K562 (cell line): Measurements from ENCODE around the gene TMEM88. TPM values are rescaled to one million over a fixed set of nuclear protein-coding genes. Genes with fewer than 3 reads are reported as not detected.
A peak's percentile ranks its signal among the peaks of the same experiment; 100 is the strongest.

Source experiments
- ATAC-seq: fragments of 200-7000 bp; cut with Tn5 transposase; 3 replicates; pipeline ENCODE4 v1.9.1; 2020; ENCODE audit warnings: moderate library complexity
- BruUV-seq: library from RNA; stranded (reverse); fragments of 400-500 nt; replicated peaks from 2 replicates; lab custom pipeline; 2021; lab: Mats Ljungman, UMichigan
- CTCF ChIA-PET: fragments of 300-600 bp; formaldehyde crosslinking; extraction: SDS; loops from one replicate; lab custom pipeline; 2021; ENCODE audit warnings: low intra/inter-chr PET ratio; lab: Yijun Ruan, JAX
- POLR2A ChIA-PET: fragments of 300-600, 350-650 bp; sonication (Branson Sonifier 250); formaldehyde crosslinking; extraction: SDS; loops from one replicate; lab custom pipeline; 2021; ENCODE audit warnings: antibody characterized with exemption, inconsistent platforms; lab: Yijun Ruan, JAX
- DNase-seq, 4 experiments: peaks; one replicate each; pipeline versions ENCODE4 v3.0.0 to v3.0.0-alpha.2; 2011 to 2018; ENCODE audit warnings: low spot score in 3 of 4, mixed read lengths in 3 of 4; ENCODE audit errors: extremely low read depth in 1 of 4
- FAIRE-seq: peaks from 2 replicates; lab custom pipeline; 2011; peaks lifted over from hg19 to GRCh38; lab: Jason Lieb, UNC
- H2AFZ ChIP-seq: 2 replicates; pipeline ENCODE4 v1.6.0; 2011; ENCODE audit warnings: low read depth, low read length, control low read depth, inconsistent platforms
- H3K27ac ChIP-seq: fragments of 200-600 bp; 3 replicates; pipeline ENCODE4 v1.8.0; 2011; ENCODE audit warnings: low read depth, mild to moderate bottlenecking, control low read depth, inconsistent platforms, low read length, moderate library complexity, mixed read lengths; ENCODE audit errors: extremely low read depth
- H3K27me3 ChIP-seq, 2 experiments: fragments of 300-600 bp in 1 of 2; 2 replicates in 1 of 2; 3 replicates in 1 of 2; pipeline versions ENCODE4 v1.6.0 to v1.8.0; 2011; ENCODE audit warnings: inconsistent platforms in 2 of 2, low read length in 2 of 2, mild to moderate bottlenecking in 1 of 2, mixed read lengths in 1 of 2, moderate library complexity in 1 of 2; ENCODE audit not compliant: control insufficient read depth in 2 of 2, insufficient read depth in 2 of 2
- H3K36me3 ChIP-seq: fragments of 300-600 bp; 3 replicates; pipeline ENCODE4 v1.8.0; 2011; ENCODE audit warnings: mild to moderate bottlenecking, low read length, inconsistent platforms; ENCODE audit not compliant: control insufficient read depth, insufficient read depth
- H3K4me1 ChIP-seq, 2 experiments: fragments of 200-600 bp in 1 of 2; replicated peaks in 1 of 2; 2 replicates in 1 of 2; 3 replicates in 1 of 2; pipeline versions ENCODE4 v1.5.1 to v1.8.0; 2011; ENCODE audit warnings: inconsistent platforms in 2 of 2, low read length in 2 of 2, mild to moderate bottlenecking in 1 of 2, mixed read lengths in 1 of 2, moderate library complexity in 1 of 2; ENCODE audit not compliant: control insufficient read depth in 2 of 2, insufficient read depth in 2 of 2
- H3K4me2 ChIP-seq: 2 replicates; pipeline ENCODE4 v1.6.1; 2011; ENCODE audit warnings: low read length, control low read depth, inconsistent platforms, mixed read lengths; ENCODE audit not compliant: insufficient read depth
- H3K4me3 ChIP-seq: fragments of 200-600 bp; sonication (generic), shearing (Covaris generic); 2 replicates; pipeline ENCODE4 v1.5.1; 2016; ENCODE audit warnings: control low read depth, inconsistent platforms
- H3K79me2 ChIP-seq: fragments of 200-600 bp; 3 replicates; pipeline ENCODE4 v1.8.0; 2011; ENCODE audit warnings: low read length, inconsistent platforms; ENCODE audit not compliant: control insufficient read depth, insufficient read depth
- H3K9ac ChIP-seq, 2 experiments: 2 replicates each; pipeline versions ENCODE4 v1.6.0 to v1.6.1; 2011; ENCODE audit warnings: low read depth in 2 of 2, low read length in 2 of 2, control low read depth in 1 of 2, inconsistent platforms in 1 of 2, mild to moderate bottlenecking in 1 of 2, mixed read lengths in 1 of 2; ENCODE audit not compliant: insufficient read depth in 1 of 2
- H3K9me1 ChIP-seq: one replicate; pipeline ENCODE4 v1.6.0; 2011; ENCODE audit warnings: inconsistent platforms, mild to moderate bottlenecking, low read length, moderate library complexity; ENCODE audit not compliant: control insufficient read depth, insufficient read depth
- H3K9me3 ChIP-seq: replicated peaks from 2 replicates; pipeline ENCODE4 v1.5.1; 2011; ENCODE audit warnings: low read depth, low read length, inconsistent platforms; ENCODE audit not compliant: control insufficient read depth, insufficient read depth
- H4K20me1 ChIP-seq: replicated peaks from 2 replicates; pipeline ENCODE4 v1.6.1; 2011; ENCODE audit warnings: low read length, inconsistent platforms, mixed read lengths; ENCODE audit not compliant: control insufficient read depth, insufficient read depth
- BCOR ChIP-seq: fragments of 450-650 bp; IDR thresholded peaks from 2 replicates; pipeline ENCODE4 v1.6.1; 2016
- BRCA1 ChIP-seq, 2 experiments: fragments of 450-650 bp in 1 of 2; sonication (generic) in 1 of 2; formaldehyde crosslinking in 1 of 2; IDR thresholded peaks; 2 replicates each; pipeline versions ENCODE4 v1.5.0 to v1.6.1; 2017 to 2020; ENCODE audit warnings: mild to moderate bottlenecking in 1 of 2, missing genetic modification reagents in 1 of 2
- EGR1 ChIP-seq: fragments of 450-650 bp; conservative IDR thresholded peaks from 2 replicates; pipeline ENCODE4 v1.6.1; 2017; ENCODE audit warnings: mild to moderate bottlenecking
- ETV6 ChIP-seq, 3 experiments: fragments of 150-350 bp in 1 of 3; sonication (generic) in 1 of 3; formaldehyde crosslinking in 1 of 3; IDR thresholded peaks; 2 replicates each; pipeline versions ENCODE4 v1.6.1 to v1.8.0; 2014 to 2022; ENCODE audit warnings: borderline replicate concordance in 2 of 3, low read depth in 2 of 3, antibody characterized with exemption in 1 of 3, low read length in 1 of 3, mild to moderate bottlenecking in 1 of 3, missing genetic modification reagents in 1 of 3
- MEF2D ChIP-seq: conservative IDR thresholded peaks from 2 replicates; pipeline ENCODE4 v1.6.1; 2016; ENCODE audit warnings: low read depth, missing genetic modification characterization, missing compliant biosample characterization
- SAFB ChIP-seq: fragments of 200-400 bp; formaldehyde crosslinking; IDR thresholded peaks from 2 replicates; pipeline ENCODE4 v1.6.1; 2017; ENCODE audit warnings: low read depth, low read length, borderline replicate concordance
- SP2 ChIP-seq: IDR thresholded peaks from 2 replicates; pipeline ENCODE4 v1.6.1; 2011; ENCODE audit warnings: mild to moderate bottlenecking, low read depth, low read length, moderate library complexity; ENCODE audit not compliant: poor library complexity, severe bottlenecking; ENCODE audit errors: extremely low read depth
- TAF1 ChIP-seq: IDR thresholded peaks from 2 replicates; pipeline ENCODE4 v1.6.1; 2011; ENCODE audit warnings: mild to moderate bottlenecking, low read length, moderate library complexity; ENCODE audit not compliant: insufficient read depth, control insufficient read depth, severe bottlenecking; ENCODE audit errors: extremely low read depth
- XRCC3 ChIP-seq: fragments of 450-650 bp; IDR thresholded peaks from 2 replicates; pipeline ENCODE4 v1.6.1; 2017; ENCODE audit warnings: mild to moderate bottlenecking, moderate library complexity
- XRCC5 ChIP-seq: fragments of 200-400 bp; formaldehyde crosslinking; IDR thresholded peaks from 2 replicates; pipeline ENCODE4 v1.6.1; 2017; ENCODE audit warnings: low read depth, mild to moderate bottlenecking, low read length
- ZKSCAN8 ChIP-seq: fragments of 200-800 bp; sonication (Bioruptor generic); IDR thresholded peaks from 2 replicates; pipeline ENCODE4 v1.6.1; 2016; ENCODE audit warnings: missing genetic modification characterization, missing compliant biosample characterization
- ZNF282 ChIP-seq: sonication (generic); formaldehyde crosslinking; IDR thresholded peaks from 2 replicates; pipeline ENCODE4 v1.8.1; 2023; ENCODE audit warnings: missing genetic modification reagents
- ZNF639 ChIP-seq, 2 experiments: fragments of 200-800 bp in 1 of 2; sonication (Bioruptor generic) in 1 of 2; sonication (generic) in 1 of 2; formaldehyde crosslinking in 1 of 2; IDR thresholded peaks in 1 of 2; conservative IDR thresholded peaks in 1 of 2; 2 replicates each; pipeline versions ENCODE4 v1.5.0 to v1.6.1; 2016 to 2020; ENCODE audit warnings: missing compliant biosample characterization in 1 of 2, missing genetic modification characterization in 1 of 2, missing genetic modification reagents in 1 of 2
- ZNF644 ChIP-seq: fragments of 200-800 bp; sonication (Bioruptor generic); IDR thresholded peaks from 2 replicates; pipeline ENCODE4 v1.6.1; 2016; ENCODE audit warnings: low read depth, missing genetic modification characterization, missing compliant biosample characterization
- WGBS: fragments of 100-300 bp; shearing (Covaris generic); methylation state at CpG from one replicate; pipeline ENCODE4 v1.1.6; 2016; ENCODE audit warnings: low coverage, mixed read lengths; ENCODE audit not compliant: insufficient coverage; ENCODE audit errors: missing lambda C conversion rate; 5-methylcytosine and 5-hydroxymethylcytosine counted together
- in situ Hi-C: fragments of 300-500 bp; cut with MboI; formaldehyde crosslinking; loops from 4 replicates; pipeline ENCODE4 v1.15.0; 2018; ENCODE audit warnings: inconsistent platforms, mixed read lengths
- intact Hi-C: fragments of 100-400 bp; cut with micrococcal nuclease; formaldehyde crosslinking; loops from 2 replicates; pipeline ENCODE4 v1.14.2; 2022
- polyA plus RNA-seq, 8 experiments: library from polyadenylated mRNA; depleted of rRNA in 4 of 8; stranded (reverse) in 5 of 8; unstranded in 3 of 8; fragments of >200 nt; fragmentation: Nextera tagmentation in 2 of 8; fragmentation: Illumina TruSeq in 1 of 8; extraction: Ambion mirVana in 2 of 8; extraction: Trizol in 1 of 8; gene quantifications; 2 replicates each; pipeline versions ENCODE4 v1.2.1 to v1.2.3, GENCODE V29; 2011 to 2014; ENCODE audit warnings: inconsistent platforms in 1 of 8, missing spikeins in 1 of 8
- total RNA-seq, 7 experiments: library from RNA; depleted of rRNA in 6 of 7; stranded (reverse); fragments of >200 nt in 6 of 7; fragmentation: Illumina TruSeq in 2 of 7; extraction: Trizol in 2 of 7; gene quantifications; 2 replicates each; pipeline versions ENCODE4 v1.2.1 to v1.2.3, GENCODE V29; 2011 to 2021; ENCODE audit warnings: low replicate concordance in 1 of 7
- TF ChIP-seq, protein P1 (sequence below): fragments of 250-450 bp; sonication (Bioruptor Pico); IDR thresholded peaks from 2 replicates; pipeline ENCODE4 v1.5.0; 2021
- TF ChIP-seq, protein P2 (sequence below): sonication (generic); formaldehyde crosslinking; IDR thresholded peaks from 2 replicates; pipeline ENCODE4 v1.8.0; 2022; ENCODE audit warnings: mild to moderate bottlenecking, low read depth, missing genetic modification reagents

Gene TMEM88
- total and polyA plus RNA-seq, 9 of the 15 experiments (the other 6 are each of a cell fraction or from before 2014, with no cell fraction given): 0.10 to 1.4 (median 0.36) TPM; not detected in 3

DNA sequence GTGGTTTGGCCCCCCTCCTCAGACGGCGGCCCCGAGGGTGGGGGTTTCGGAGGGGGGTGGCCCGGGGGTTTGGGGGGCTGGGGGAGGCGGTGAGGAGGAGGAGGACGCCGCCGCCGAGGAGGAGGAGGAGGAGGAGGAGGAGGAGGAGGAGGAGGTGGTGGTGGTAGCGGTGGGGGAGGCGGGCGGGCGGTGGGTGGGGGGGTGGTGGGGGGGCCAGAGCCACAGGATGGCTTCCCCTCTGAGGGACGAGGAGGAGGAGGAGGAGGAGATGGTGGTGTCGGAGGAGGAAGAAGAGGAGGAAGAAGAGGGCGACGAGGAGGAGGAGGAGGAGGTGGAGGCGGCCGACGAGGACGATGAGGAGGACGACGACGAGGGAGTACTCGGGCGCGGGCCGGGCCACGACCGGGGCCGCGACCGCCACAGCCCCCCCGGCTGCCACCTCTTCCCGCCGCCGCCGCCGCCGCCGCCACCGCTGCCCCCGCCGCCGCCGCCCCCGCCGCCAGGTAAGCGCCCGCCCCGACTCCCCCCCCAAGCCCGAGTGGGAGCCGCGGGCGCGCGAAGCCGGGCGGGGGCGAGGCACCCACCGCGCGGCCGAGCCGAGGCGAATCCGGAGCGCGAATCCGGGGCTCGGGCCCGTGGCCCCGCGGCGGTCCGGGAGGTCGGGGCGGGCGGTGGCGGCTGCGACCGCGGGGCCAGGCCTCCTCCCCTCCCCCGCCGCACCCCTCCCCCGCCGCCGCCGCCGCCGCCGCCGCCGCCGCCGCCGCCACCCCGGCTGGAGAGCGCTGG is 29.9 kb downstream of the TMEM88 start:
- ATAC-seq (no peak), FAIRE-seq (no peak), DNase-seq (peak; percentile 25 to 64 (median 50))
- POLR2A ChIA-PET: no interaction called here
- H3K9me1 ChIP-seq: peaks cover 3% of the 10 kb centered on the region
- peak overlapping the region; percentile 97 for H3K27ac ChIP-seq
- no CpG with 5 or more reads among the region's 100 CpGs for WGBS
- peaks cover 59% of the 10 kb centered on the region for H3K79me2 ChIP-seq
- in situ Hi-C loops: no loop called here
- H3K4me3 ChIP-seq: peak overlapping the region; percentile 66
- peak overlapping the region in 1 of 2 experiments; percentile 97; a peak in 2 of 4 replicates for H3K9ac ChIP-seq
- no peaks in the 10 kb centered on the region; the same call in 1 of the 2 replicates for H4K20me1 ChIP-seq
- peaks cover 25% of the 10 kb centered on the region; the same call in 1 of the 3 replicates for H3K36me3 ChIP-seq
- CTCF ChIA-PET: no interaction called here
- peak overlapping the region; percentile 65; the same call in 1 of the 2 replicates for H3K4me2 ChIP-seq
- intact Hi-C loops: no loop called here
- no peaks in the 10 kb centered on the region for H3K9me3 ChIP-seq
- H2AFZ ChIP-seq: no peak overlapping the region
- peaks cover 38 to 46% of the 10 kb centered on the region in 2 experiments for H3K4me1 ChIP-seq
- H3K27me3 ChIP-seq: no peaks in the 10 kb centered on the region
- no TSS peak for BruUV-seq
- no peak for TF ChIP-seq BRCA1 (IDR thresholded peaks at IDR 0.05)
- no peak for TF ChIP-seq BRCA1 (CRISPR knock-in tag; IDR thresholded peaks at IDR 0.05)
- TF ChIP-seq SAFB: no peak
- TF ChIP-seq MEF2D (tag): no peak
- TF ChIP-seq ZNF644 (tag): no peak
- no peak for TF ChIP-seq ETV6 (IDR thresholded peaks at IDR 0.05; ENCODE audit: borderline replicate concordance in 1 of 2, low read depth in 2 of 2, low read length in 1 of 2)
- no peak for TF ChIP-seq ETV6 (CRISPR knock-in tag; IDR thresholded peaks at IDR 0.05; ENCODE audit: borderline replicate concordance)
- TF ChIP-seq BCOR: no peak
- no peak for TF ChIP-seq SP2
- TF ChIP-seq, protein P1, sequence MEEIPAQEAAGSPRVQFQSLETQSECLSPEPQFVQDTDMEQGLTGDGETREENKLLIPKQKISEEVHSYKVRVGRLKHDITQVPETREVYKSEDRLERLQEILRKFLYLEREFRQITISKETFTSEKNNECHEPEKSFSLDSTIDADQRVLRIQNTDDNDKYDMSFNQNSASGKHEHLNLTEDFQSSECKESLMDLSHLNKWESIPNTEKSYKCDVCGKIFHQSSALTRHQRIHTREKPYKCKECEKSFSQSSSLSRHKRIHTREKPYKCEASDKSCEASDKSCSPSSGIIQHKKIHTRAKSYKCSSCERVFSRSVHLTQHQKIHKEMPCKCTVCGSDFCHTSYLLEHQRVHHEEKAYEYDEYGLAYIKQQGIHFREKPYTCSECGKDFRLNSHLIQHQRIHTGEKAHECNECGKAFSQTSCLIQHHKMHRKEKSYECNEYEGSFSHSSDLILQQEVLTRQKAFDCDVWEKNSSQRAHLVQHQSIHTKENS: no peak
- no peak for TF ChIP-seq XRCC5
- no peak for TF ChIP-seq TAF1
- TF ChIP-seq, protein P2, sequence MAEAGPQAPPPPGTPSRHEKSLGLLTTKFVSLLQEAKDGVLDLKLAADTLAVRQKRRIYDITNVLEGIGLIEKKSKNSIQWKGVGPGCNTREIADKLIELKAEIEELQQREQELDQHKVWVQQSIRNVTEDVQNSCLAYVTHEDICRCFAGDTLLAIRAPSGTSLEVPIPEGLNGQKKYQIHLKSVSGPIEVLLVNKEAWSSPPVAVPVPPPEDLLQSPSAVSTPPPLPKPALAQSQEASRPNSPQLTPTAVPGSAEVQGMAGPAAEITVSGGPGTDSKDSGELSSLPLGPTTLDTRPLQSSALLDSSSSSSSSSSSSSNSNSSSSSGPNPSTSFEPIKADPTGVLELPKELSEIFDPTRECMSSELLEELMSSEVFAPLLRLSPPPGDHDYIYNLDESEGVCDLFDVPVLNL: no peak
- no peak for TF ChIP-seq ZNF282
- no peak for TF ChIP-seq ZKSCAN8 (CRISPR knock-in tag)
- 0 out of 4 replicates have a peak, but pooled peaks of 1 of the 2 experiments have one; percentile 83 for TF ChIP-seq ZNF639 (CRISPR knock-in tag; conservative IDR thresholded peaks at IDR 0.05 in 1 of 2, IDR thresholded peaks at IDR 0.05 in 1 of 2)
- TF ChIP-seq EGR1: peak; percentile 48
- TF ChIP-seq XRCC3: no peak
